WERI-Rb-1 (cell line): Measurements from ENCODE around the gene PBX1.
A peak's percentile ranks its signal among the peaks of the same experiment; 100 is the strongest.

Experiments
- DNase-seq: peaks from one replicate; pipeline ENCODE4 v3.0.0-alpha.2; 2020
- H3K27ac ChIP-seq: fragments of 250-450 bp; sonication (Bioruptor Pico); 2 replicates; pipeline ENCODE4 v1.5.1; 2020; ENCODE audit warnings: mild to moderate bottlenecking, moderate library complexity
- H3K27me3 ChIP-seq: fragments of 250-450 bp; sonication (Bioruptor Pico); 2 replicates; pipeline ENCODE4 v1.5.1; 2021; ENCODE audit warnings: mild to moderate bottlenecking, low read depth, moderate library complexity; ENCODE audit not compliant: insufficient read depth, severe bottlenecking
- H3K36me3 ChIP-seq: fragments of 250-450 bp; sonication (Bioruptor Pico); 2 replicates; pipeline ENCODE4 v1.5.1; 2020; ENCODE audit warnings: mild to moderate bottlenecking, moderate library complexity
- H3K4me3 ChIP-seq: 2 replicates; pipeline ENCODE4 v1.5.1; 2011; ENCODE audit warnings: low read depth, mild to moderate bottlenecking, control low read depth, low read length
- H3K9me3 ChIP-seq: fragments of 250-450 bp; sonication (Bioruptor Pico); 2 replicates; pipeline ENCODE4 v1.5.1; 2021; ENCODE audit warnings: mild to moderate bottlenecking, moderate library complexity; ENCODE audit not compliant: severe bottlenecking
- TF ChIP-seq, protein P1 (sequence below): IDR thresholded peaks from 2 replicates; pipeline ENCODE4 v1.5.1; 2011; ENCODE audit warnings: low read depth, mild to moderate bottlenecking, control low read depth, inconsistent platforms, low read length

Gene PBX1

DNA sequence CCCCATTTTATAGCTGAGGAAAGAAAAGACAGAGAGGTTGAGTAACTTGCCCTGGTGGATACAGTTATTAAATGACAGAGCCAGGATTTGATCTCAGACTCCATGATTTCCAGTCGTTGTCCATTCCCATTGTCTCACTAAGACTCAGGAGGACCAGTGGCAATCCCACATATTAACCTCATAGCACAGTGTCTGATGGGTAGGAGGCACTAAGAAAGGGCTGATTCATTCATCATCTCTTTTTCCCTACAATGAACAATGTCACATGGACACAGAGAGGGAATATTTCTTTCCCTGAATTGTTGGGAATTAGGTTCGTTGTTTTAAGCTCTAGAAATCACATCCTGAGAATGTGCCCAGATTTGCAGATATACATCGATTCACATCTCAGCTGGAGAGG is 99.9 kb downstream of the PBX1 start:
- H3K9me3 ChIP-seq, result no peaks in the 10 kb centered on the region
- H3K27ac ChIP-seq, result no peak overlapping the region
- DNase-seq, result no peak
- TF ChIP-seq, protein P1, sequence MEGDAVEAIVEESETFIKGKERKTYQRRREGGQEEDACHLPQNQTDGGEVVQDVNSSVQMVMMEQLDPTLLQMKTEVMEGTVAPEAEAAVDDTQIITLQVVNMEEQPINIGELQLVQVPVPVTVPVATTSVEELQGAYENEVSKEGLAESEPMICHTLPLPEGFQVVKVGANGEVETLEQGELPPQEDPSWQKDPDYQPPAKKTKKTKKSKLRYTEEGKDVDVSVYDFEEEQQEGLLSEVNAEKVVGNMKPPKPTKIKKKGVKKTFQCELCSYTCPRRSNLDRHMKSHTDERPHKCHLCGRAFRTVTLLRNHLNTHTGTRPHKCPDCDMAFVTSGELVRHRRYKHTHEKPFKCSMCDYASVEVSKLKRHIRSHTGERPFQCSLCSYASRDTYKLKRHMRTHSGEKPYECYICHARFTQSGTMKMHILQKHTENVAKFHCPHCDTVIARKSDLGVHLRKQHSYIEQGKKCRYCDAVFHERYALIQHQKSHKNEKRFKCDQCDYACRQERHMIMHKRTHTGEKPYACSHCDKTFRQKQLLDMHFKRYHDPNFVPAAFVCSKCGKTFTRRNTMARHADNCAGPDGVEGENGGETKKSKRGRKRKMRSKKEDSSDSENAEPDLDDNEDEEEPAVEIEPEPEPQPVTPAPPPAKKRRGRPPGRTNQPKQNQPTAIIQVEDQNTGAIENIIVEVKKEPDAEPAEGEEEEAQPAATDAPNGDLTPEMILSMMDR, result no peak
- H3K27me3 ChIP-seq, result no peaks in the 10 kb centered on the region
- H3K4me3 ChIP-seq, result no peak overlapping the region
- no peaks in the 10 kb centered on the region for H3K36me3 ChIP-seq

DNA sequence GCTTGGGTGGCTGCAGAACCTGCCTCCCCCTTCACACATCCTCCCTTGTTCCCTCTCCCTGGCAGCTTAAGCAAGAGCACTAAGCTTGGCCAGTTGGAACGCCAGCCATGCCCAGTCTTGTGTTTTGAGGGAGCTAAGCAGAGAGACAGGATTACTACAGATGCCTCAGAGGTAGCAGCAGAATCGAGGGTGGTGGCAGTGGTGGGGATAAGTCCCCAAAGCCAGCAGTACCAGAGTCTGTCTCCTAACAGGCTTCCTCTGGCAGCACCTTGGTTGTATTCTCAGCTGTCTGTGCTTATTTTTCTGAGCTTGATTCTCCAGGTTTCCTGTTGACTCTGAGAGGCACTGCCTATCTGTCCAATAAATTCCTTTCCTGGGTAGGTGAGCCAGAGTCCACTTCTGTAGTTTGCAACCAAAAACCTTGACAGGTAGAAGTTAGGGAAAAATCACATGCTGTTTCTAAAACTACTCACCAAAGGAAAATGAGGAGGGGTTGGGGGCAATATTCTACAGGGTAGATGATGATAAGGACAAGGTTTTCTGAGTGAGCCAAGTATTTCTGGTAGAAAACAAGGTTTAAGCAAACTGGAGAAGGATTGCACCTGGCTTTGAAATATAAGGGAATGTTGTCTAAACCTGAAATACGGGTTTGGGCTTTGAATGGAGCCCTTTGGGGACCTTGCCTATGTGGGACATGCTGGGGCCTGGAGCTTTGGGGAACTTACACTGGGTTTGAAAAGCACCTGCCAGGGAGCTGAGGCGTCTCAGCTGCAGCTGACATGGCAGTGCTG is 100.8 kb downstream of the PBX1 start:
- H3K4me3 ChIP-seq, result no peak overlapping the region
- DNase-seq, result peak; percentile 18
- no peaks in the 10 kb centered on the region for H3K27me3 ChIP-seq
- no peak overlapping the region for H3K27ac ChIP-seq
- H3K36me3 ChIP-seq, result no peaks in the 10 kb centered on the region
- H3K9me3 ChIP-seq, result no peaks in the 10 kb centered on the region
- TF ChIP-seq, protein P1, result no peak

DNA sequence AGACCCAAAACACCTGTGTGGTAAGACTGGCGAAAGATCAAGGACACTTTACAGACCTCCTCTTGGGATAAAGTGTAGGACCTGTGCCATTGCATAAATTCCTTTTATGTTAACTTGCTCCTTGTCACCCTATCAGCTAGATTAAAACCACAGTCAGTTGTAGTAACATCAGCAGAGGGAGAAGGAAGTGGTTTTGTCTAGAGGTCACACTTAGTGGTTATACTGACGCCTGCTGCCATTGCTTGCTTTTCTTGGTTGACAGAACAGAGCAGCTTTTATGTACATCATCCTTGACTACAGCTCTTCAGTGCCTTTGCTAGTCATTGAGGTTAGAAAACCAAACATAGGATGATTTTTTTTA is 101.4 kb downstream of the PBX1 start:
- Histone ChIP-seq H3K27ac (no peak overlapping the region), H3K36me3 (no peaks in the 10 kb centered on the region), H3K27me3 (no peaks in the 10 kb centered on the region), H3K4me3 (no peak overlapping the region), H3K9me3 (no peaks in the 10 kb centered on the region)
- TF ChIP-seq, protein P1, result no peak
- DNase-seq, result no peak

DNA sequence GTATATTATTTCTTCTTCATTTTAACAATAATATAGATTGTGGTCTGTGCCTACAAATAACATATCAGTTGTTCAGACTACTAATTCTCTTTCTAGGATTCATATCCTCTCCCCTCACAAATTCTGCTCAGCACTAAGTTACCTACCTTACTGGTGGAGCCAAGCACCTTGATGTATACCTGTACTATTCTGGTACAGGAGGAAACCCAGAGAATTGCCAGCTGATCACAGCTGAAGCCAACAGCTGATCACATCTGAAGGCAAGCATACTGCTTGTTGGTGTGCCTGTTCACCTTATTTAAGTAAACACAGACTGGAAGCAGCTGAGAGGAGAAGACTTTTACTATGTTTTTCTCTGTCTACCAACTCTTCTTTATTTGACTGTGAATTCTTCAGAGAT is 101.8 kb downstream of the PBX1 start:
- H3K9me3 ChIP-seq, result no peaks in the 10 kb centered on the region
- TF ChIP-seq, protein P1, result no peak
- no peak for DNase-seq
- H3K27me3 ChIP-seq, result no peaks in the 10 kb centered on the region
- no peak overlapping the region for H3K27ac ChIP-seq
- H3K36me3 ChIP-seq, result no peaks in the 10 kb centered on the region
- H3K4me3 ChIP-seq, result no peak overlapping the region

DNA sequence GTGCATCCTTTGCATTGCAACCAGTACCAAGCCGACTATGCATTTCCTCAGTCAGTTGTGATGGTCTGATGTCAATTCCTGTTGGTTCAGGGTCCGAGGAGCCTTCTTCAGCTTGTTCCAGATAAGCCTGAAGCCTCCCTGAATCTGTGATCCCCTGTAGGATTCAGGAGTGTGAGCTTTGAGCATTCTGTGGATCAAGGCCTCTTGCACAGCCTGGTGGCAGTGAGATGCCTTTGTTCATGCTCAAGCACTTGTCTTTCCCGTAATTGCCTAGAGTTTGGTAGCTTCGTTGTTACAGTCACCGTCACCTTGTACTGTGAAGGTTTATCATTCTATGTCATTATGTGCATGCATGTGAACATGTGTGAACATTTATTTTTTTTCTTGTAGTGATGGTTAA is 103.5 kb downstream of the PBX1 start:
- Histone ChIP-seq H3K4me3 (no peak overlapping the region), H3K27ac (no peak overlapping the region), H3K27me3 (no peaks in the 10 kb centered on the region), H3K9me3 (no peaks in the 10 kb centered on the region), H3K36me3 (no peaks in the 10 kb centered on the region)
- no peak for DNase-seq
- TF ChIP-seq, protein P1, result no peak

DNA sequence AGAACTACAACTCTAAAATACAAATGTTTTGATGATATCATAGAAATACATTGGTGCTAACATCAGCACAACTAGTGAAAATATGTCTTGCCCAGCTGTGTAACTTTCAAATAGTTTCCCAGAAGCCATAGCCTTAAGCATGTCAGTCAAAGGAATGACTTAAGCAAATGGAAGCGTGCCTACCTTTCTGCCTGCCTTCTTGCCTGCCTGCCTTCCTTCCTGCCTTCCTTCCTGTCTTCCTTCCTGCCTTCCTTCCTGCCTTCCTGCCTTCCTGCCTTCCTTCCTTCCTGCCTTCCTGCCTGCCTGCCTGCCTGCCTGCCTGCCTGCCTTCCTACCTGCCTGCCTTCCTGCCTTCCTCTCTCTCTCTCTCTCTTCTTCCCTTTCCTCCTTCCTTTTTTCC is 104.0 kb downstream of the PBX1 start:
- Histone ChIP-seq H3K4me3 (no peak overlapping the region), H3K27ac (no peak overlapping the region), H3K27me3 (no peaks in the 10 kb centered on the region), H3K36me3 (no peaks in the 10 kb centered on the region), H3K9me3 (no peaks in the 10 kb centered on the region)
- DNase-seq, result no peak
- TF ChIP-seq, protein P1, result no peak
